Measurements from ENCODE around the gene GTPBP1. TPM values are rescaled to one million over a fixed set of nuclear protein-coding genes. Genes with fewer than 3 reads are reported as not detected.

The GTPBP1 gene
- 22.3 and 24.6 TPM in 2 replicates for total RNA-seq (2016; rRNA removed; fragmentation: Illumina TruSeq; extraction: Trizol)
- total RNA-seq (2016; cell fraction: cytosol; rRNA removed; fragmentation: Illumina TruSeq; extraction: Trizol; ENCODE audit: low read depth): 9.4 and 11.9 TPM in 2 replicates
- total RNA-seq (2016; cell fraction: insoluble cytoplasmic fraction; rRNA removed; fragmentation: Illumina TruSeq; extraction: Trizol): 22.2 and 23.5 TPM in 2 replicates
- 10.5 and 13.9 TPM in 2 replicates for total RNA-seq (2016; cell fraction: membrane; rRNA removed; fragmentation: Illumina TruSeq; extraction: Trizol)
- total RNA-seq (2016; cell fraction: nucleus; rRNA removed; fragmentation: Illumina TruSeq; extraction: Trizol): 28.5 and 30.6 TPM in 2 replicates
- polyA plus RNA-seq (2011; rRNA removed): 27.0 and 34.6 TPM in 2 replicates
- polyA plus RNA-seq (2011; cell fraction: cytosol; rRNA removed): 12.2 TPM in 2 replicates
- 95.6 and 97.7 TPM in 2 replicates for polyA plus RNA-seq (2011; cell fraction: nucleus; rRNA removed)
- polyA plus RNA-seq (2012): 27.1 and 32.6 TPM in 2 replicates
- polyA plus RNA-seq (2016; cell fraction: cytosol; fragmentation: Illumina TruSeq; extraction: Trizol; ENCODE audit: low read depth): 1.9 and 2.1 TPM in 2 replicates
- polyA plus RNA-seq (2016; cell fraction: insoluble cytoplasmic fraction; fragmentation: Illumina TruSeq; extraction: Trizol; ENCODE audit: low read depth): 11.2 and 13.8 TPM in 2 replicates
- polyA plus RNA-seq (2016; cell fraction: membrane; fragmentation: Illumina TruSeq; extraction: Trizol; ENCODE audit: low read depth): 4.8 and 5.6 TPM in 2 replicates
- polyA plus RNA-seq (2016; cell fraction: nucleus; fragmentation: Illumina TruSeq; extraction: Trizol; ENCODE audit: insufficient read depth, low read depth): 23.2 and 23.4 TPM in 2 replicates
- polyA minus RNA-seq (2011; rRNA and poly(A)+ RNA removed; ENCODE audit: low replicate concordance): 58.7 and 59.1 TPM in 2 replicates
- 15.1 and 17.8 TPM in 2 replicates for polyA minus RNA-seq (2011; cell fraction: cytosol; rRNA and poly(A)+ RNA removed)
- 81.0 and 88.9 TPM in 2 replicates for polyA minus RNA-seq (2011; cell fraction: nucleus; rRNA and poly(A)+ RNA removed)
- Bru-seq, nascent RNA: percentile 82 among the genes with signal in this experiment
- BruChase-seq, experiment 1, labeled RNA remaining after a 6-hour chase: percentile 84 among the genes with signal in this experiment
- percentile 81 among the genes with signal in this experiment for BruChase-seq, experiment 2, labeled RNA remaining after a 2-hour chase
- long read RNA-seq, experiment 1, full-length matches to known transcripts: 3 of 5 reads
- long read RNA-seq, experiment 1, partial matches to known transcripts: 1 of 5 reads
- long read RNA-seq, experiment 1, other reads (novel, unspliced or antisense): 1 of 5 reads
- long read RNA-seq, experiment 2, full-length matches to known transcripts: 29 of 90 reads
- long read RNA-seq, experiment 2, partial matches to known transcripts: 21 of 90 reads
- long read RNA-seq, experiment 2, other reads (novel, unspliced or antisense): 40 of 90 reads

- ChIA-PET CTCF (ENCODE audit: low intra/inter-chr PET ratio, low total read pairs) (no interaction called here), POLR2A (interaction anchor here (0.7 to 5.8 kb wide), 15 partner anchors 9 to 814 kb away, joined by 3 to 51 read pairs (median 4); partner anchors contain the start of genes RPL3 and TOMM22)
- Histone ChIP-seq H3K4me2 (ENCODE audit: low read depth, low read length) (peak within 1 kb of the TSS; percentile 87), H3K36me3 (replicated peaks in 1 of 2; ENCODE audit: control insufficient read depth in 1 of 2, insufficient read depth in 2 of 2, low read length in 2 of 2) (peaks cover 3 to 11% of the 10 kb centered on the region in 2 experiments), H3K4me3 (replicated peaks in 1 of 3; ENCODE audit: insufficient read depth in 1 of 3, low read depth in 2 of 3, low read length in 3 of 3) (peak within 1 kb of the TSS; percentile 82 to 87 (median 83)), H3K9ac (ENCODE audit: insufficient read depth, low read depth, low read length) (peak within 1 kb of the TSS; percentile 90), H3K9me3 (ENCODE audit: low read length) (no peaks in the 10 kb centered on the region), H2AFZ (ENCODE audit: low read length) (no peak within 1 kb of the TSS), H3K27ac (ENCODE audit: extremely low read length, insufficient read depth, low read length) (peak within 1 kb of the TSS; percentile 81), H4K20me1 (ENCODE audit: insufficient read depth, low read length) (peaks cover 30% of the 10 kb centered on the region), H3K79me2 (ENCODE audit: insufficient read depth, low read length) (peaks cover 46% of the 10 kb centered on the region), H3K27me3 (ENCODE audit: control insufficient read depth in 1 of 2, insufficient read depth in 2 of 2, low read length in 2 of 2) (no peaks in the 10 kb centered on the region; a peak in 1 of 5 replicates), H3K4me1 (ENCODE audit: insufficient read depth, low read length) (peaks cover 49% of the 10 kb centered on the region)
- FAIRE-seq: peak; percentile 100
- ATAC-seq: peak; percentile 88
- peak; percentile 100 for DNase-seq (ENCODE audit: low spot score)
- intact Hi-C loops (cut with micrococcal nuclease; ENCODE audit: unreplicated experiment): no loop called here
- BruUV-seq (replicated peaks): no TSS peak
- in situ Hi-C loops (cut with HindIII; ENCODE audit: extremely low pct_ligation_motif_present, low pct_unique_long_range_greater_than_20kb): no loop called here
- 2% methylated on average over 17 of the region's 55 CpGs for WGBS (ENCODE audit: low lambda C conversion rate)
- TF ChIP-seq YEATS2 (CRISPR knock-in tag; IDR thresholded peaks at IDR 0.05; ENCODE audit: borderline replicate concordance) (no peak), ZBTB10 (CRISPR knock-in tag; IDR thresholded peaks at IDR 0.05; ENCODE audit: borderline replicate concordance) (no peak), ATF6 (CRISPR knock-in tag; conservative IDR thresholded peaks at IDR 0.05) (0 out of 2 replicates have a peak, but pooled peaks have one; percentile 55), ZBTB7B (CRISPR knock-in tag; IDR thresholded peaks at IDR 0.05) (no peak), PHF5A (CRISPR knock-in tag; IDR thresholded peaks at IDR 0.05; ENCODE audit: low read depth, unreplicated experiment) (peak; percentile 45), ZBTB38 (CRISPR knock-in tag; IDR thresholded peaks at IDR 0.05) (0 out of 2 replicates have a peak, but pooled peaks have one; percentile 30), ZSCAN29 (CRISPR knock-in tag; conservative IDR thresholded peaks at IDR 0.05) (no peak), HNF4G (IDR thresholded peaks at IDR 0.05; ENCODE audit: borderline replicate concordance, low read depth, low read length) (no peak), HNF4G (CRISPR knock-in tag; IDR thresholded peaks at IDR 0.05; ENCODE audit: borderline replicate concordance, low read depth) (no peak), JDP2 (CRISPR knock-in tag; IDR thresholded peaks at IDR 0.05; ENCODE audit: borderline replicate concordance) (no peak)
These were observed at the start of gene GTPBP1 for GRCh38 chr22:38705235-38706100. TSS of gene GTPBP1 (plus strand) at chr22:38705944. CDS start at chr22:38705956, 12 bp downstream.
